WTC11 (cell line): ENCODE results near the gene ADIG. TPM values are rescaled to one million over a fixed set of nuclear protein-coding genes. Genes with fewer than 3 reads are reported as not detected.
A peak's percentile ranks its signal among the peaks of the same experiment; 100 is the strongest.

Source experiments
- ATAC-seq: fragments of 200-7000 bp; cut with Tn5 transposase; 2 replicates; pipeline ENCODE4 v1.10.0; 2021; ENCODE audit warnings: mild to moderate bottlenecking, moderate library complexity
- Bru-seq: library from RNA; stranded (reverse); fragments of 400-500 nt; gene quantifications from one replicate; lab custom pipeline; 2021; lab: Mats Ljungman, UMichigan
- CTCF ChIA-PET: fragments of 300-600 bp; sonication (Branson Sonifier 250); formaldehyde crosslinking; loops from one replicate; lab custom pipeline; 2021; ENCODE audit warnings: antibody characterized with exemption; lab: Charles Lee
- POLR2A ChIA-PET: fragments of 350-600 bp; sonication (Branson Sonifier 250); formaldehyde crosslinking; loops from one replicate; lab custom pipeline; 2021; ENCODE audit warnings: antibody characterized with exemption; lab: Charles Lee
- DNase-seq: peaks from one replicate; pipeline ENCODE4 v3.0.0; 2021; ENCODE audit warnings: low spot score
- H3K27ac Mint-ChIP-seq: 2 replicates; pipeline ENCODE4 v1.8.0; 2021; ENCODE audit warnings: mixed read lengths
- H3K27me3 Mint-ChIP-seq: 2 replicates; pipeline ENCODE4 v1.8.0; 2021; ENCODE audit warnings: low read depth, mild to moderate bottlenecking, moderate library complexity, mixed read lengths
- H3K36me3 Mint-ChIP-seq: 2 replicates; pipeline ENCODE4 v1.8.0; 2021; ENCODE audit warnings: mixed read lengths
- H3K4me1 Mint-ChIP-seq: 2 replicates; pipeline ENCODE4 v1.8.0; 2022; ENCODE audit warnings: mixed read lengths
- H3K4me3 Mint-ChIP-seq: 2 replicates; pipeline ENCODE4 v1.8.0; 2021; ENCODE audit warnings: mild to moderate bottlenecking, moderate library complexity, mixed read lengths
- H3K9me3 Mint-ChIP-seq: 2 replicates; pipeline ENCODE4 v1.8.0; 2021; ENCODE audit warnings: mixed read lengths
- FOXK1 ChIP-seq: sonication (generic); formaldehyde crosslinking; IDR thresholded peaks from 2 replicates; pipeline ENCODE4 v1.8.0; 2022; ENCODE audit warnings: mild to moderate bottlenecking, moderate library complexity, missing genetic modification reagents
- FOXP1 ChIP-seq: sonication (generic); formaldehyde crosslinking; IDR thresholded peaks from 2 replicates; pipeline ENCODE4 v1.8.0; 2022; ENCODE audit warnings: missing genetic modification reagents, mild to moderate bottlenecking, moderate library complexity, borderline replicate concordance
- JAZF1 ChIP-seq: fragments of 250-450 bp; sonication (Bioruptor Pico); IDR thresholded peaks from 2 replicates; pipeline ENCODE4 v1.9.0; 2021; ENCODE audit warnings: moderate library complexity, mild to moderate bottlenecking, inconsistent platforms
- KAT7 ChIP-seq: sonication (generic); formaldehyde crosslinking; IDR thresholded peaks from 2 replicates; pipeline ENCODE4 v1.8.1; 2023; ENCODE audit warnings: missing genetic modification reagents, mild to moderate bottlenecking, borderline replicate concordance
- MXD4 ChIP-seq: fragments of 250-450 bp; sonication (Bioruptor Pico); IDR thresholded peaks from 2 replicates; pipeline ENCODE4 v1.8.0; 2021; ENCODE audit warnings: mild to moderate bottlenecking, moderate library complexity, borderline replicate concordance
- NR1H2 ChIP-seq: sonication (generic); formaldehyde crosslinking; IDR thresholded peaks from 2 replicates; pipeline ENCODE4 v1.9.0; 2021; ENCODE audit warnings: mild to moderate bottlenecking, moderate library complexity, missing genetic modification reagents
- NR3C1 ChIP-seq: sonication (generic); formaldehyde crosslinking; conservative IDR thresholded peaks from 2 replicates; pipeline ENCODE4 v1.8.1; 2023; ENCODE audit warnings: low read depth, mild to moderate bottlenecking, missing genetic modification reagents
- PRRX2 ChIP-seq: fragments of 250-450 bp; sonication (Bioruptor Pico); IDR thresholded peaks from 2 replicates; pipeline ENCODE4 v1.8.0; 2021; ENCODE audit warnings: mild to moderate bottlenecking
- TCF7 ChIP-seq: sonication (generic); formaldehyde crosslinking; IDR thresholded peaks from 2 replicates; pipeline ENCODE4 v1.8.0; 2022; ENCODE audit warnings: mild to moderate bottlenecking, low read depth, missing genetic modification reagents, moderate library complexity
- ZNF121 ChIP-seq: sonication (generic); formaldehyde crosslinking; IDR thresholded peaks from 2 replicates; pipeline ENCODE4 v1.8.0; 2023; ENCODE audit warnings: missing genetic modification reagents
- ZNF219 ChIP-seq: sonication (generic); formaldehyde crosslinking; IDR thresholded peaks from 2 replicates; pipeline ENCODE4 v1.8.0; 2023; ENCODE audit warnings: missing genetic modification reagents, mild to moderate bottlenecking, borderline replicate concordance
- ZNF263 ChIP-seq: sonication (generic); formaldehyde crosslinking; IDR thresholded peaks from 2 replicates; pipeline ENCODE4 v1.8.1; 2022; ENCODE audit warnings: low read depth, mild to moderate bottlenecking, moderate library complexity, missing genetic modification reagents
- long read RNA-seq, 3 experiments: library from RNA in 1 of 3; library from capped mRNA in 1 of 3; library from polyadenylated mRNA in 1 of 3; unstranded in 2 of 3; stranded (forward) in 1 of 3; transcript quantifications; one replicate each; pipeline ENCODE4 v2.0.0, GENCODE V29; 2021
- total RNA-seq: library from RNA; stranded (reverse); gene quantifications from 3 replicates; pipeline ENCODE4 v1.2.3, GENCODE V29; 2021
- TF ChIP-seq, protein P1 (sequence below): sonication (generic); formaldehyde crosslinking; conservative IDR thresholded peaks from 2 replicates; pipeline ENCODE4 v1.8.1; 2023; ENCODE audit warnings: mild to moderate bottlenecking, low read depth, missing genetic modification reagents, moderate library complexity
- TF ChIP-seq, protein P2 (sequence below): fragments of 250-450 bp; sonication (Bioruptor Pico); conservative IDR thresholded peaks from 2 replicates; pipeline ENCODE4 v1.9.0; 2021; ENCODE audit warnings: mild to moderate bottlenecking
- TF ChIP-seq, protein P3 (sequence below): fragments of 250-450 bp; sonication (Bioruptor Pico); IDR thresholded peaks from 2 replicates; pipeline ENCODE4 v1.9.0; 2021; ENCODE audit warnings: mild to moderate bottlenecking
- TF ChIP-seq, protein P4 (sequence below): sonication (generic); formaldehyde crosslinking; IDR thresholded peaks from 2 replicates; pipeline ENCODE4 v1.8.1; 2022; ENCODE audit warnings: low read depth, missing genetic modification reagents, borderline replicate concordance
- TF ChIP-seq, protein P5 (sequence below): sonication (generic); formaldehyde crosslinking; IDR thresholded peaks from 2 replicates; pipeline ENCODE4 v1.8.0; 2023; ENCODE audit warnings: missing genetic modification reagents, mild to moderate bottlenecking, borderline replicate concordance

The ADIG gene
- total RNA-seq = not detected in 3 replicates
- percentile 36 among the genes with signal in this experiment for Bru-seq, nascent RNA
- long read RNA-seq, experiment 1 = 0 reads
- long read RNA-seq, experiment 2 = 0 reads
- long read RNA-seq, experiment 3 = 0 reads

DNA sequence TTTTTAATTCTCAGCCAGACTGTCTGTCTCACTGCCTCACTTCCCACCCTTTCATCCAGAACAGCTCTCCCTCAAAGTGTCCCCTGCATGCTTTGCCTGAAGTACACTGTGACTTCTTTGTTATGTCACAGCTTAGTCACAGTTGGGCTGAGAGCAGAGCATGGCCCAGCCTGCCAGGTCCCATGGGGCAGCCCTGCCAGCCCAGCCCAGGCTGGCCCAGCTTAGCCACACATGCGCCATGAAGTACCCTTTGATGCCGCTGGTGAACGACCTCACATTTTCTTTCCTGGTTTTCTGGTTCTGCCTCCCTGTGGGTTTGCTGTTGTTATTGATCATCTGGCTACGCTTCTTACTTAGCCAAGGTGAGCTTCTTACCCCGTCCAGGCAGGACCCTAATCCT, at the start of gene ADIG:
TSS of gene ADIG (plus strand) at position 185 of the 400 bp plus-strand sequence. CDS start at position 239, 54 bp downstream.
- no peak within 1 kb of the TSS for H3K4me3 Mint-ChIP-seq
- ATAC-seq (no peak), DNase-seq (no peak)
- 0 out of 2 replicates have a peak, but pooled peaks have one; percentile 50 for TF ChIP-seq ZNF121
- TF ChIP-seq MXD4 (CRISPR knock-in tag) = no peak
- no peak for TF ChIP-seq ZNF263 (CRISPR knock-in tag)
- H3K27me3 Mint-ChIP-seq = no peaks in the 10 kb centered on the region
- POLR2A ChIA-PET = no interaction called here
- no peaks in the 10 kb centered on the region for H3K9me3 Mint-ChIP-seq
- peaks cover 23% of the 10 kb centered on the region for H3K4me1 Mint-ChIP-seq
- no peak within 1 kb of the TSS for H3K27ac Mint-ChIP-seq
- CTCF ChIA-PET = interaction anchor here (0.6 to 1.3 kb wide), 3 partner anchors 68 to 342 kb away, joined by 3 read pairs; no protein-coding TSS in a partner anchor
- H3K36me3 Mint-ChIP-seq = no peaks in the 10 kb centered on the region

DNA sequence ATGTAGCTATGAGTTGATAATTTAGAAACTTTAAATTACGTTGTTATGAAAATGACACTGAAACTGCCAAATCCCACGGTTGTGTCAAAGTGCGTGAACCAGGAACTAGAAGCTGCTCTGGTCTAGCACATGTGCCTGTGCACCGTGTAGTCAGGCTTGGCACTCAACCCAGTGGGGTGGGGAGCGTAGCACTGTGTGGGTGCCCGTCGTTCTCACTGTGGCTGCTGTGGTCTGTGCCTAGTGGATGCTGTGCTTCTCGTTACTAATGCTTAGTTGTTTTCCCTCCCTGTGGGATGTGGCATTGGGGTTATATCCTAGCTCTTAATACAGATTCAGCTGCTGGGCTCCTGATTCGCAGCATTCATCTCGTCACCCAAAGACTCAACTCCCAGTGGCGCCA, 46.2 kb upstream of the ADIG start:
- ChIA-PET CTCF (no interaction called here), POLR2A (no interaction called here)
- Mint-ChIP-seq H3K27ac (no peak overlapping the region), H3K4me3 (no peak overlapping the region), H3K27me3 (no peaks in the 10 kb centered on the region), H3K9me3 (no peaks in the 10 kb centered on the region), H3K4me1 (no peaks in the 10 kb centered on the region), H3K36me3 (peaks cover 55% of the 10 kb centered on the region)
- TF ChIP-seq NR3C1 (CRISPR knock-in tag) (no peak), ZNF219 (CRISPR knock-in tag) (no peak)
- DNase-seq (no peak), ATAC-seq (no peak)

DNA sequence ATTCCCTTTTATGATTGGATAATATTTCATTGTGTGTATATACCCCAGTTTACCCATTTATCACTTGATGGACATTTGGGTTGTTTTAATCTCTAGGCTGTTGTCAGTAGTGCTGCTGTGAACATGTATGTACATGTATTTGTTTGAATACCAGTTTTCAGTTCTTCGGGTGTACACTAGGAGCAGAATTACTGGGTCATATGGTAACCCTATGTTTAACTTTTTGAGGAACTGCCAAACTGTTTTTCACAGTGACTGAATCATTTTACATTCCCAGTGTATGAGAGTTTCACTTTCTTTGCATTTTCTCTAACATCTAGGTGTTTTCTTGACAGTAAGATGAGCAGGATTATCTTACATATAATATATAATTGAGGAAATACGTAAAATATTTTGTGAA, 44.7 kb upstream of the ADIG start:
- ATAC-seq (no peak), DNase-seq (no peak)
- Mint-ChIP-seq H3K27ac (no peak overlapping the region), H3K4me1 (no peaks in the 10 kb centered on the region), H3K4me3 (no peak overlapping the region), H3K27me3 (no peaks in the 10 kb centered on the region), H3K36me3 (peaks cover 60% of the 10 kb centered on the region), H3K9me3 (no peaks in the 10 kb centered on the region)
- ChIA-PET CTCF (no interaction called here), POLR2A (no interaction called here)
- TF ChIP-seq JAZF1 (CRISPR knock-in tag) = no peak
- TF ChIP-seq, protein P1, sequence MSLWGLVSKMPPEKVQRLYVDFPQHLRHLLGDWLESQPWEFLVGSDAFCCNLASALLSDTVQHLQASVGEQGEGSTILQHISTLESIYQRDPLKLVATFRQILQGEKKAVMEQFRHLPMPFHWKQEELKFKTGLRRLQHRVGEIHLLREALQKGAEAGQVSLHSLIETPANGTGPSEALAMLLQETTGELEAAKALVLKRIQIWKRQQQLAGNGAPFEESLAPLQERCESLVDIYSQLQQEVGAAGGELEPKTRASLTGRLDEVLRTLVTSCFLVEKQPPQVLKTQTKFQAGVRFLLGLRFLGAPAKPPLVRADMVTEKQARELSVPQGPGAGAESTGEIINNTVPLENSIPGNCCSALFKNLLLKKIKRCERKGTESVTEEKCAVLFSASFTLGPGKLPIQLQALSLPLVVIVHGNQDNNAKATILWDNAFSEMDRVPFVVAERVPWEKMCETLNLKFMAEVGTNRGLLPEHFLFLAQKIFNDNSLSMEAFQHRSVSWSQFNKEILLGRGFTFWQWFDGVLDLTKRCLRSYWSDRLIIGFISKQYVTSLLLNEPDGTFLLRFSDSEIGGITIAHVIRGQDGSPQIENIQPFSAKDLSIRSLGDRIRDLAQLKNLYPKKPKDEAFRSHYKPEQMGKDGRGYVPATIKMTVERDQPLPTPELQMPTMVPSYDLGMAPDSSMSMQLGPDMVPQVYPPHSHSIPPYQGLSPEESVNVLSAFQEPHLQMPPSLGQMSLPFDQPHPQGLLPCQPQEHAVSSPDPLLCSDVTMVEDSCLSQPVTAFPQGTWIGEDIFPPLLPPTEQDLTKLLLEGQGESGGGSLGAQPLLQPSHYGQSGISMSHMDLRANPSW = no peak
- TF ChIP-seq KAT7 (CRISPR knock-in tag) = no peak
- no peak for TF ChIP-seq FOXP1 (CRISPR knock-in tag)
- TF ChIP-seq FOXK1 (CRISPR knock-in tag) = no peak
- no peak for TF ChIP-seq TCF7 (CRISPR knock-in tag)
- no peak for TF ChIP-seq PRRX2
- TF ChIP-seq, protein P2, sequence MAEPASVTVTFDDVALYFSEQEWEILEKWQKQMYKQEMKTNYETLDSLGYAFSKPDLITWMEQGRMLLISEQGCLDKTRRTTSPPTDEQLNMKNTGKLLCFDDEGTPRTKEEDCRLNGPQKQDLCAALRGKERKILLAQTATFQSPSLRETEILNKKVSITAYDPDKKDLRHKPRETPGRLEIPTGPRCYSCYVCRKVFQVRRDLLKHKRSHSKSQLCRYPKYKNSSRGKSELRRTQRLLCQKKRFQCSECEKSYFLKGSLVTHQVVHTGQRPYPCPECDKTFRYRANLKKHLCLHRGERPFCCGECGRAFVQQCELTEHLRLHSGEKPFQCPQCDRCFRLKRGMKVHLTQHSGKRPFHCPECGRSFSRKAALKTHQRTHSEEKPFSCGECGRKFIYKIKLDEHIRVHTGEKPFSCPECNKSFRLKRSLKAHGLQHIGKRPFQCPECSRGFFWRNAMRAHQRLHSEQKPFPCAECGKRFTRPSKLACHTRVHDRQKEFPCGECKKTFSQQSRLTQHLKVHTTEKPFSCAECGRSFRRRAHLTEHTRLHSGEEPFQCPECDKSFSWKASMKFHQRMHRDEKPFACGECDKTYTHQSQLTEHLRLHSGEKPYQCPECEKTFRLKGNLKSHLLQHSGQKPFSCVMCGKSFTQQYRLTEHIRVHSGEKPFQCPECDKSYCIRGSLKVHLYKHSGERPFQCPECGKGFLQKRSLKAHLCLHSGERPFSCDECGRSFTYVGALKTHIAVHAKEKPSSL (CRISPR knock-in tag) = no peak
- TF ChIP-seq, protein P3, sequence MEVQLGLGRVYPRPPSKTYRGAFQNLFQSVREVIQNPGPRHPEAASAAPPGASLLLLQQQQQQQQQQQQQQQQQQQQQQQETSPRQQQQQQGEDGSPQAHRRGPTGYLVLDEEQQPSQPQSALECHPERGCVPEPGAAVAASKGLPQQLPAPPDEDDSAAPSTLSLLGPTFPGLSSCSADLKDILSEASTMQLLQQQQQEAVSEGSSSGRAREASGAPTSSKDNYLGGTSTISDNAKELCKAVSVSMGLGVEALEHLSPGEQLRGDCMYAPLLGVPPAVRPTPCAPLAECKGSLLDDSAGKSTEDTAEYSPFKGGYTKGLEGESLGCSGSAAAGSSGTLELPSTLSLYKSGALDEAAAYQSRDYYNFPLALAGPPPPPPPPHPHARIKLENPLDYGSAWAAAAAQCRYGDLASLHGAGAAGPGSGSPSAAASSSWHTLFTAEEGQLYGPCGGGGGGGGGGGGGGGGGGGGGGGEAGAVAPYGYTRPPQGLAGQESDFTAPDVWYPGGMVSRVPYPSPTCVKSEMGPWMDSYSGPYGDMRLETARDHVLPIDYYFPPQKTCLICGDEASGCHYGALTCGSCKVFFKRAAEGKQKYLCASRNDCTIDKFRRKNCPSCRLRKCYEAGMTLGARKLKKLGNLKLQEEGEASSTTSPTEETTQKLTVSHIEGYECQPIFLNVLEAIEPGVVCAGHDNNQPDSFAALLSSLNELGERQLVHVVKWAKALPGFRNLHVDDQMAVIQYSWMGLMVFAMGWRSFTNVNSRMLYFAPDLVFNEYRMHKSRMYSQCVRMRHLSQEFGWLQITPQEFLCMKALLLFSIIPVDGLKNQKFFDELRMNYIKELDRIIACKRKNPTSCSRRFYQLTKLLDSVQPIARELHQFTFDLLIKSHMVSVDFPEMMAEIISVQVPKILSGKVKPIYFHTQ (CRISPR knock-in tag) = no peak
- TF ChIP-seq, protein P4, sequence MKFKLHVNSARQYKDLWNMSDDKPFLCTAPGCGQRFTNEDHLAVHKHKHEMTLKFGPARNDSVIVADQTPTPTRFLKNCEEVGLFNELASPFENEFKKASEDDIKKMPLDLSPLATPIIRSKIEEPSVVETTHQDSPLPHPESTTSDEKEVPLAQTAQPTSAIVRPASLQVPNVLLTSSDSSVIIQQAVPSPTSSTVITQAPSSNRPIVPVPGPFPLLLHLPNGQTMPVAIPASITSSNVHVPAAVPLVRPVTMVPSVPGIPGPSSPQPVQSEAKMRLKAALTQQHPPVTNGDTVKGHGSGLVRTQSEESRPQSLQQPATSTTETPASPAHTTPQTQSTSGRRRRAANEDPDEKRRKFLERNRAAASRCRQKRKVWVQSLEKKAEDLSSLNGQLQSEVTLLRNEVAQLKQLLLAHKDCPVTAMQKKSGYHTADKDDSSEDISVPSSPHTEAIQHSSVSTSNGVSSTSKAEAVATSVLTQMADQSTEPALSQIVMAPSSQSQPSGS (CRISPR knock-in tag) = no peak
- TF ChIP-seq, protein P5, sequence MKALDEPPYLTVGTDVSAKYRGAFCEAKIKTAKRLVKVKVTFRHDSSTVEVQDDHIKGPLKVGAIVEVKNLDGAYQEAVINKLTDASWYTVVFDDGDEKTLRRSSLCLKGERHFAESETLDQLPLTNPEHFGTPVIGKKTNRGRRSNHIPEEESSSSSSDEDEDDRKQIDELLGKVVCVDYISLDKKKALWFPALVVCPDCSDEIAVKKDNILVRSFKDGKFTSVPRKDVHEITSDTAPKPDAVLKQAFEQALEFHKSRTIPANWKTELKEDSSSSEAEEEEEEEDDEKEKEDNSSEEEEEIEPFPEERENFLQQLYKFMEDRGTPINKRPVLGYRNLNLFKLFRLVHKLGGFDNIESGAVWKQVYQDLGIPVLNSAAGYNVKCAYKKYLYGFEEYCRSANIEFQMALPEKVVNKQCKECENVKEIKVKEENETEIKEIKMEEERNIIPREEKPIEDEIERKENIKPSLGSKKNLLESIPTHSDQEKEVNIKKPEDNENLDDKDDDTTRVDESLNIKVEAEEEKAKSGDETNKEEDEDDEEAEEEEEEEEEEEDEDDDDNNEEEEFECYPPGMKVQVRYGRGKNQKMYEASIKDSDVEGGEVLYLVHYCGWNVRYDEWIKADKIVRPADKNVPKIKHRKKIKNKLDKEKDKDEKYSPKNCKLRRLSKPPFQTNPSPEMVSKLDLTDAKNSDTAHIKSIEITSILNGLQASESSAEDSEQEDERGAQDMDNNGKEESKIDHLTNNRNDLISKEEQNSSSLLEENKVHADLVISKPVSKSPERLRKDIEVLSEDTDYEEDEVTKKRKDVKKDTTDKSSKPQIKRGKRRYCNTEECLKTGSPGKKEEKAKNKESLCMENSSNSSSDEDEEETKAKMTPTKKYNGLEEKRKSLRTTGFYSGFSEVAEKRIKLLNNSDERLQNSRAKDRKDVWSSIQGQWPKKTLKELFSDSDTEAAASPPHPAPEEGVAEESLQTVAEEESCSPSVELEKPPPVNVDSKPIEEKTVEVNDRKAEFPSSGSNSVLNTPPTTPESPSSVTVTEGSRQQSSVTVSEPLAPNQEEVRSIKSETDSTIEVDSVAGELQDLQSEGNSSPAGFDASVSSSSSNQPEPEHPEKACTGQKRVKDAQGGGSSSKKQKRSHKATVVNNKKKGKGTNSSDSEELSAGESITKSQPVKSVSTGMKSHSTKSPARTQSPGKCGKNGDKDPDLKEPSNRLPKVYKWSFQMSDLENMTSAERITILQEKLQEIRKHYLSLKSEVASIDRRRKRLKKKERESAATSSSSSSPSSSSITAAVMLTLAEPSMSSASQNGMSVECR (CRISPR knock-in tag) = no peak
- TF ChIP-seq NR1H2 (CRISPR knock-in tag) = no peak
